Natural killer cell (primary cell): Measurements from ENCODE around the gene PLB1. TPM values are rescaled to one million over a fixed set of nuclear protein-coding genes. Genes with fewer than 3 reads are reported as not detected.

Source experiments
- ATAC-seq, 3 donors: fragments of 150-1000 bp in 2 of 3; fragments of 200-7000 bp in 1 of 3; cut with Tn5 transposase; 1 replicate in 1 of 3; 2 replicates in 2 of 3; pipeline ENCODE4 v1.10.0; 2021; ENCODE audit warnings: mild to moderate bottlenecking in 2 of 3, moderate library complexity in 2 of 3
- DNase-seq, 2 donors: peaks; one replicate each; pipeline versions ENCODE4 v3.0.0 to v3.0.0-alpha.2; 2013 to 2021; ENCODE audit warnings: mixed read lengths in 1 of 2
- H3K27ac ChIP-seq: one replicate; pipeline ENCODE4 v1.5.1; 2013; ENCODE audit warnings: mild to moderate bottlenecking, low read length
- H3K27me3 ChIP-seq: one replicate; pipeline ENCODE4 v1.6.1; 2013; ENCODE audit warnings: low read length; ENCODE audit not compliant: control insufficient read depth, insufficient read depth
- H3K36me3 ChIP-seq: one replicate; pipeline ENCODE4 v1.6.1; 2013; ENCODE audit warnings: low read length; ENCODE audit not compliant: control insufficient read depth, insufficient read depth
- H3K4me1 ChIP-seq: one replicate; pipeline ENCODE4 v1.6.1; 2013; ENCODE audit warnings: low read length; ENCODE audit not compliant: control insufficient read depth, insufficient read depth
- H3K4me3 ChIP-seq: one replicate; pipeline ENCODE4 v1.5.1; 2013; ENCODE audit warnings: low read length
- H3K9me3 ChIP-seq: one replicate; pipeline ENCODE4 v1.6.1; 2013; ENCODE audit warnings: low read length; ENCODE audit not compliant: control insufficient read depth, insufficient read depth
- H3K27ac Mint-ChIP-seq, 2 donors: one replicate each; pipeline ENCODE4 v1.8.0; 2022; ENCODE audit warnings: mild to moderate bottlenecking in 2 of 2, mixed read lengths in 2 of 2, moderate library complexity in 1 of 2
- H3K27me3 Mint-ChIP-seq, 2 donors: one replicate each; pipeline ENCODE4 v1.8.0; 2022; ENCODE audit warnings: low read depth in 2 of 2, mixed read lengths in 2 of 2
- H3K36me3 Mint-ChIP-seq: one replicate; pipeline ENCODE4 v1.8.0; 2022; ENCODE audit warnings: mixed read lengths
- H3K4me1 Mint-ChIP-seq, 2 donors: one replicate each; pipeline ENCODE4 v1.8.0; 2022; ENCODE audit warnings: mixed read lengths in 2 of 2
- H3K4me3 Mint-ChIP-seq: one replicate; pipeline ENCODE4 v1.8.0; 2022; ENCODE audit warnings: mild to moderate bottlenecking, moderate library complexity, mixed read lengths
- H3K9me3 Mint-ChIP-seq, 2 donors: one replicate each; pipeline ENCODE4 v1.8.0; 2022; ENCODE audit warnings: mixed read lengths in 2 of 2
- WGBS: methylation state at CpG from one replicate; pipeline ENCODE4 v1.1.7; 2013; ENCODE audit warnings: missing lambda C conversion rate; ENCODE audit not compliant: insufficient coverage; 5-methylcytosine and 5-hydroxymethylcytosine counted together
- intact Hi-C: fragments of 100-400 bp; cut with micrococcal nuclease; formaldehyde crosslinking; loops from one replicate; pipeline ENCODE4 v1.14.2; 2022
- total RNA-seq, 4 donors: library from RNA; stranded (reverse); fragments of 120-200 nt in 1 of 4; gene quantifications; one replicate each; pipeline versions ENCODE4 v1.2.3 to v1.2.4, GENCODE V29; 2013 to 2022
- TF ChIP-seq, protein P1 (sequence below): fragments of 200-600 bp; IDR thresholded peaks from one replicate; pipeline ENCODE4 v1.8.0; 2022; ENCODE audit warnings: antibody characterized with exemption

Gene PLB1
- total RNA-seq, 3 donors from 2014 or later (not counting 1 experiment from before 2014, with no cell fraction given): 1.7 to 2.6 (median 1.9) TPM

DNA sequence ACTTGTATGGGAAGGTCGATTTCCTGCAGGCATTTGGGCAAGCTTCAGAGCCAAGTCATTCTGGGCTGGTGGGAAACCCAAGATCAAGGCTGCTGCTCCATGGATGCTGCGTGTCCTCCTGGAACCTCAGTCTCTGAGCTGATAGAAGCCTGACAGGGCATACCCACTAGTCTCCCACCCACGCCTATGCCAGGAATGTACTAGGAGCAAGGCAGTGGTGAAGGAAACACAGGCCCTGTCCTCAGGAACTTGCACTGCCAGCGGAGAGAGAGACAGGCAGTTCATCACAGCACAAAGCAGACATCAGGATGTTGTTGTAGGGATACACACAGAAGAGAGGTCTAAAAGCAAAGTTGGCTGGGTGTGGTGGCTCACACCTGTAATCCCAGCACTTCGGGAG lies 84.2 kb downstream of the PLB1 start:
- H3K4me1 ChIP-seq: no peaks in the 10 kb centered on the region
- no peaks in the 10 kb centered on the region for H3K27me3 ChIP-seq
- Mint-ChIP-seq H3K27ac (no peak overlapping the region), H3K4me1 (no peaks in the 10 kb centered on the region), H3K9me3 (no peaks in the 10 kb centered on the region), H3K36me3 (no peaks in the 10 kb centered on the region), H3K27me3 (no peaks in the 10 kb centered on the region), H3K4me3 (no peak overlapping the region)
- DNase-seq (no peak), ATAC-seq (no peak)
- TF ChIP-seq, protein P1, sequence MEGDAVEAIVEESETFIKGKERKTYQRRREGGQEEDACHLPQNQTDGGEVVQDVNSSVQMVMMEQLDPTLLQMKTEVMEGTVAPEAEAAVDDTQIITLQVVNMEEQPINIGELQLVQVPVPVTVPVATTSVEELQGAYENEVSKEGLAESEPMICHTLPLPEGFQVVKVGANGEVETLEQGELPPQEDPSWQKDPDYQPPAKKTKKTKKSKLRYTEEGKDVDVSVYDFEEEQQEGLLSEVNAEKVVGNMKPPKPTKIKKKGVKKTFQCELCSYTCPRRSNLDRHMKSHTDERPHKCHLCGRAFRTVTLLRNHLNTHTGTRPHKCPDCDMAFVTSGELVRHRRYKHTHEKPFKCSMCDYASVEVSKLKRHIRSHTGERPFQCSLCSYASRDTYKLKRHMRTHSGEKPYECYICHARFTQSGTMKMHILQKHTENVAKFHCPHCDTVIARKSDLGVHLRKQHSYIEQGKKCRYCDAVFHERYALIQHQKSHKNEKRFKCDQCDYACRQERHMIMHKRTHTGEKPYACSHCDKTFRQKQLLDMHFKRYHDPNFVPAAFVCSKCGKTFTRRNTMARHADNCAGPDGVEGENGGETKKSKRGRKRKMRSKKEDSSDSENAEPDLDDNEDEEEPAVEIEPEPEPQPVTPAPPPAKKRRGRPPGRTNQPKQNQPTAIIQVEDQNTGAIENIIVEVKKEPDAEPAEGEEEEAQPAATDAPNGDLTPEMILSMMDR: no peak
- H3K36me3 ChIP-seq: no peaks in the 10 kb centered on the region
- intact Hi-C loops: no loop called here
- no peak overlapping the region for H3K27ac ChIP-seq
- H3K4me3 ChIP-seq: no peak overlapping the region
- H3K9me3 ChIP-seq: no peaks in the 10 kb centered on the region
- WGBS: 91% methylated on average over 4 of the region's 5 CpGs

DNA sequence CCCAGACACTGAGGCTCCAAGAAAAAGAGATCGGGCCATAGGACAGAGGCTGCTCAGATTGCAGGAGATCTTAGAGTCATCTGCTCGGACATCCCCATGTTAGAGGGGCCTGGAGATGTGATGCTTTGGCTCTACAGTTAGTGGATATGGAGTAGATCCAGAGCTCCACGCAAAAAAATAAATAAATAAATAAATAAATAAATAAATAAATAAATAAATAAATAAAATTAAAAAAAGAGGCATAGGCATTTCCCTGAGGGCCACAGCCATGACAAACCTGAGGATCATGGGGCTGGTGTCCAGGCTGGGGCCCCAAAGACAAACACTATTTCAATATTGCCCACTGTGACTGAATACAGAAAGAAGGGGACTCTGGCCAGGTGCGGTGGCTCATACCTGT lies 85.5 kb downstream of the PLB1 start:
- no peaks in the 10 kb centered on the region for H3K36me3 ChIP-seq
- WGBS: 88% methylated on average over 2 of the region's 4 CpGs
- H3K4me3 ChIP-seq: no peak overlapping the region
- intact Hi-C loops: no loop called here
- Mint-ChIP-seq H3K4me3 (no peak overlapping the region), H3K4me1 (no peaks in the 10 kb centered on the region), H3K27me3 (no peaks in the 10 kb centered on the region), H3K9me3 (no peaks in the 10 kb centered on the region), H3K36me3 (no peaks in the 10 kb centered on the region), H3K27ac (no peak overlapping the region)
- ATAC-seq (no peak), DNase-seq (no peak)
- H3K9me3 ChIP-seq: no peaks in the 10 kb centered on the region
- H3K27ac ChIP-seq: no peak overlapping the region
- TF ChIP-seq, protein P1: no peak
- H3K4me1 ChIP-seq: peaks cover 1% of the 10 kb centered on the region
- H3K27me3 ChIP-seq: no peaks in the 10 kb centered on the region

DNA sequence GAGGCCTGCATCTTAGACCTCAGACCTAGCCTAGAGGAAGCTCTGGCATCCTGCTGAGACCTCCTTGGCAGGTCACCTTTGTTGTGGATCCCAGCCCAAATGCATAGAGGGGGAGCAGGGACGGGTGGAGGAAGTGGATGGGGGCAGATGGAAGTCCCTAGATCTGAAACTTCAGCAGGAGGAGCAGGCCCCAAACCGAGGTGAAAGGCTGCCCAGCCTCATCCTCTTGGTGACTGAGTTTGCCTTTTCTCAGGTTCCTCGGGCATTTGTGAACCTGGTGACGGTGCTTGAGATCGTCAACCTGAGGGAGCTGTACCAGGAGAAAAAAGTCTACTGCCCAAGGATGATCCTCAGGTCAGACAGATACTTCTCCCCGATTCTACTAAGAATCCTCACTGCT lies 86.3 kb downstream of the PLB1 start:
- H3K9me3 ChIP-seq: no peaks in the 10 kb centered on the region
- no peak for ATAC-seq
- no peak overlapping the region for H3K4me3 Mint-ChIP-seq
- no peaks in the 10 kb centered on the region for H3K9me3 Mint-ChIP-seq
- no peak overlapping the region for H3K4me3 ChIP-seq
- intact Hi-C loops: no loop called here
- peaks cover 0 to 2% of the 10 kb centered on the region in 2 donors for H3K27me3 Mint-ChIP-seq
- H3K27ac Mint-ChIP-seq: no peak overlapping the region
- H3K4me1 ChIP-seq: peaks cover 10% of the 10 kb centered on the region
- H3K27ac ChIP-seq: no peak overlapping the region
- TF ChIP-seq, protein P1: no peak
- WGBS: 82% methylated on average over 6 of the region's 6 CpGs
- no peaks in the 10 kb centered on the region for H3K36me3 ChIP-seq
- no peaks in the 10 kb centered on the region for H3K36me3 Mint-ChIP-seq
- peaks cover 0 to 4% of the 10 kb centered on the region in 2 donors for H3K4me1 Mint-ChIP-seq
- DNase-seq: no peak
- no peaks in the 10 kb centered on the region for H3K27me3 ChIP-seq

DNA sequence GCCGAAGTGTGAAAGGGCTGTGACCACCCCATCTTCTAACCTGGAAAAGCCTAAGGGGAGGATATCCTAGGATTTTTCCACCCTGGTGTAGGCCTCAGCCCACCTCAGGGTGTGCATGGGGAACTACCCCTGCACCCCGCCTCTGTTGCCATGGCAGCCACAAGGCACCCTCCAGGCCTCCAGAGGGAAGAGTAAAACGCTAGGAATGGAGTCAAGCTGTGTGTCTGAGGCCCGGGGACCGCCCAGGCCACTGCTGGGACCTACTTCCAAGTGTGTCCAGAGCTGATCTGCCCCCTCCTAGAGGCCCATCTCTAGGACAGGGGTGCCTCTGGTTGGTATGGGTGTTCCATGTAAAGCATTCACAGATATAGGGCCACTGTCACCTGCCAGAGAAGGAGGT lies 86.7 kb downstream of the PLB1 start:
- DNase-seq (no peak), ATAC-seq (no peak)
- WGBS: 93% methylated on average over 5 of the region's 5 CpGs
- Mint-ChIP-seq H3K4me1 (peaks cover 0 to 5% of the 10 kb centered on the region in 2 donors), H3K9me3 (no peaks in the 10 kb centered on the region), H3K36me3 (no peaks in the 10 kb centered on the region), H3K27ac (no peak overlapping the region), H3K4me3 (no peak overlapping the region), H3K27me3 (peaks cover under 1 to 3% of the 10 kb centered on the region in 2 donors)
- Histone ChIP-seq H3K27me3 (no peaks in the 10 kb centered on the region), H3K27ac (no peak overlapping the region), H3K4me1 (peaks cover 14% of the 10 kb centered on the region), H3K4me3 (no peak overlapping the region), H3K36me3 (no peaks in the 10 kb centered on the region), H3K9me3 (no peaks in the 10 kb centered on the region)
- intact Hi-C loops: no loop called here
- TF ChIP-seq, protein P1: no peak
